GM13977 (cell line): ENCODE results near the gene VTN.

Experiments used
- DNase-seq: peaks from one replicate; pipeline ENCODE4 v3.0.0; 2012; ENCODE audit warnings: low spot score
- CTCF ChIP-seq: IDR thresholded peaks from 2 replicates; pipeline ENCODE4 v1.5.1; 2012; ENCODE audit warnings: mild to moderate bottlenecking, control low read depth; ENCODE audit not compliant: insufficient read depth; ENCODE audit errors: extremely low read depth, missing control alignments
- in situ Hi-C: fragments of 300-500 bp; cut with MboI; formaldehyde crosslinking; loops from one replicate; pipeline ENCODE4 v1.12.0; 2022; ENCODE audit warnings: low sequenced_read_pairs, low pct_unique_long_range_greater_than_20kb, mixed read lengths, inconsistent platforms; ENCODE audit not compliant: unreplicated experiment

Gene VTN

GRCh38 chr17:28320215-28321061, 49.7 kb downstream of the VTN start:
- DNase-seq = no peak
- in situ Hi-C loops = no loop called here
- TF ChIP-seq CTCF = no peak

GRCh38 chr17:28319598-28319935, 50.5 kb downstream of the VTN start:
- in situ Hi-C loops = no loop called here
- no peak for TF ChIP-seq CTCF
- no peak for DNase-seq

GRCh38 chr17:28318759-28319597, 51.1 kb downstream of the VTN start, which contains the start of gene TMEM97:
Gene TMEM97 (plus strand): TSS chr17:28319200. CDS start chr17:28319240, 40 bp downstream.
- in situ Hi-C loops = no loop called here

GRCh38 chr17:28317966-28318758, 51.9 kb downstream of the VTN start:
- in situ Hi-C loops = no loop called here
- no peak for DNase-seq
- TF ChIP-seq CTCF = no peak

More at GRCh38 chr17:28318759-28319597, 51.1 kb downstream of the VTN start, which contains the start of gene TMEM97:
- TF ChIP-seq CTCF = peak; percentile 1
- peak; percentile 96 for DNase-seq
